ENCODE results near the gene RASGRF1. TPM values are rescaled to one million over a fixed set of nuclear protein-coding genes. Genes with fewer than 3 reads are reported as not detected.

RASGRF1 gene
- total RNA-seq, 4 donors from 2014 or later = 5.4 to 73.4 TPM; not detected in 2

DNA sequence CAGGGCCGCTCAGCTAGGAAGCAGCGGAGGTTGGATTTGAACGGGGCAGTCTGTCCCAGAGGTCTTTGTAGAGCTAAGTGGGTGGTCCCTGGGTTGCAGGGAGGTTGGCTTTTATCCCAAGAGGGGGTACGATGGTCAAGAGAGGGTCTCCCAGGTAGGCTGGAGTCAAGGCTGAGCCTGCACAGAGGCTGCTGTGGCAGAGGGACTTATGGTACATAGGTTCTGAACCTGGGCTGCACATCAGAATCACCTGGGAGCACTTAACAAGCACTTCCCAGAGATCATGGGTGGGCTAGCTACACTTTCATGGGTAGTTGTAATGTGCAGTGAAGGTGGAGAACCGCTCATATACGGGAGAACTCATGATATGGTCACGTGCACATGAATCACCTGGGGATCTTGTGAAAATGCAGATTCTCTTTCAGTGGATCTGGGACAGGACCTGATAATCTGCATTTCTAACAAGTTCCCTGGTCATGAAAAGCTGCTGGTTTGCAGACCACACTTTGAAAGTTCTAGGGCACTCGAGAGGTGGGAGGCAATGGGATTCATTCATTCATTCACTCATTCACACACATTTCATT lies 2.9 kb upstream of the RASGRF1 start:
- Histone ChIP-seq H3K36me3 (no peaks in the 10 kb centered on the region), H3K27ac (no peak overlapping the region), H3K27me3 (peaks cover 0 to 20% of the 10 kb centered on the region in 2 donors), H3K4me1 (peaks cover 0 to 14% (median 0%) of the 10 kb centered on the region in 4 donors), H3K9me3 (no peaks in the 10 kb centered on the region), H3K4me3 (no peak overlapping the region)
- DNase-seq = peak in 1 of 3 donors; percentile 12
- TF ChIP-seq POLR2A (IDR thresholded peaks at IDR 0.05) = no peak
- TF ChIP-seq, protein P1, sequence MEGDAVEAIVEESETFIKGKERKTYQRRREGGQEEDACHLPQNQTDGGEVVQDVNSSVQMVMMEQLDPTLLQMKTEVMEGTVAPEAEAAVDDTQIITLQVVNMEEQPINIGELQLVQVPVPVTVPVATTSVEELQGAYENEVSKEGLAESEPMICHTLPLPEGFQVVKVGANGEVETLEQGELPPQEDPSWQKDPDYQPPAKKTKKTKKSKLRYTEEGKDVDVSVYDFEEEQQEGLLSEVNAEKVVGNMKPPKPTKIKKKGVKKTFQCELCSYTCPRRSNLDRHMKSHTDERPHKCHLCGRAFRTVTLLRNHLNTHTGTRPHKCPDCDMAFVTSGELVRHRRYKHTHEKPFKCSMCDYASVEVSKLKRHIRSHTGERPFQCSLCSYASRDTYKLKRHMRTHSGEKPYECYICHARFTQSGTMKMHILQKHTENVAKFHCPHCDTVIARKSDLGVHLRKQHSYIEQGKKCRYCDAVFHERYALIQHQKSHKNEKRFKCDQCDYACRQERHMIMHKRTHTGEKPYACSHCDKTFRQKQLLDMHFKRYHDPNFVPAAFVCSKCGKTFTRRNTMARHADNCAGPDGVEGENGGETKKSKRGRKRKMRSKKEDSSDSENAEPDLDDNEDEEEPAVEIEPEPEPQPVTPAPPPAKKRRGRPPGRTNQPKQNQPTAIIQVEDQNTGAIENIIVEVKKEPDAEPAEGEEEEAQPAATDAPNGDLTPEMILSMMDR (IDR thresholded peaks at IDR 0.05) = no peak

DNA sequence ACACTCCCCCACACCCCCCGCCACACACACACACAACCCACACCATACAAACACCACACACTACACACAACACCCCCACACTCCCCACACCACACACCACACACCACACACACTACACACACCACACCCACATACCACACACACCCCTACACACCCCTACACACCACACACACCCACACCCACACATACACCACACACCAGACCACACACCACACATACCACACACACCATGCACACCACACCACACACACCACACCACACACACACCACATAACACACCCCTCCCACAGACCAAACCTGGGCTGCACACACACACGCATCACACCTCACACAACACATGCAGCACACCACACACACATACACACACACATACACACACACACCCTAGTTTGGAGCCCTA lies 1.8 kb upstream of the RASGRF1 start:
- Histone ChIP-seq H3K9me3 (no peaks in the 10 kb centered on the region), H3K27me3 (peaks cover 0 to 20% of the 10 kb centered on the region in 2 donors), H3K27ac (no peak overlapping the region), H3K36me3 (no peaks in the 10 kb centered on the region), H3K4me1 (peaks cover 0 to 14% (median 0%) of the 10 kb centered on the region in 4 donors), H3K4me3 (no peak overlapping the region)
- no peak for TF ChIP-seq POLR2A (IDR thresholded peaks at IDR 0.05)
- TF ChIP-seq, protein P1 (IDR thresholded peaks at IDR 0.05) = no peak
- DNase-seq = peak in 1 of 3 donors; percentile 15

DNA sequence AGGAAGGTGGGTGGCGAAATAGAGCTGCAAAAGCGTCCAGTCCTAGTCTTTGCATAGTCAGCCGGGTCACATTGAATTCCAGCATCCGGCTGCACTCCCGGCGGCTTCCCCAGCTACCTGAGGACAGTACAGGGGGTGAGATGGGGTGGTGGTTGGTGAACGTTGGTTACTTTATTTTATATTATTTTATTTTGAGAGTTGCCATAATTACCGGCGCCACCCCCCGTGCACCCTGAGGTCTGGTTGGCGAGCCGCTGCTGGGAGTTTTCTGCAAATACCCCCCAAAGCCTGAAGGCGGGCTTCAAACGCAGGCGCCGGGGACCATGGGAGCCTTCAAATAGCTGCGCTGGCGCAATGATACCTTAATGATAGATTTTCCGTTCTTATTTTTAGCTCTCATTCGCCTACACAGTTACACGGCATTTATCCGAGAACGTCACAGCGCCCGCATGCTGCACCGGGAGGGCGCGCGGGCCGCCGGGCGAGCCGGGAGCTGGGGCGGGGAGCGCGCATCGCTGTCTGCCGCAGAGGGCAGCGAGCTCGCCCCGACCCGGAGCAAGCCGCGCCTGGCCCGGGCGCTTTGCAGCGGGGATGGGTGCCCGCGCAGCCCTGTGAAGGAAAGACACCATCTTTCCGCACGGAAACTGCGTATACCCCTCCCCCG lies 756 bp upstream of the RASGRF1 start:
- no peaks in the 10 kb centered on the region for H3K36me3 ChIP-seq
- H3K4me1 ChIP-seq = peaks cover 0 to 14% (median 0%) of the 10 kb centered on the region in 4 donors
- peak in 2 of 3 donors; percentile 15 to 32 for DNase-seq
- TF ChIP-seq POLR2A (IDR thresholded peaks at IDR 0.05) = no peak
- TF ChIP-seq, protein P1 (IDR thresholded peaks at IDR 0.05) = no peak
- H3K27ac ChIP-seq = no peak overlapping the region
- no peaks in the 10 kb centered on the region for H3K9me3 ChIP-seq
- peak overlapping the region in 1 of 4 donors; percentile 3 for H3K4me3 ChIP-seq
- H3K27me3 ChIP-seq = peaks cover 0 to 20% of the 10 kb centered on the region in 2 donors

DNA sequence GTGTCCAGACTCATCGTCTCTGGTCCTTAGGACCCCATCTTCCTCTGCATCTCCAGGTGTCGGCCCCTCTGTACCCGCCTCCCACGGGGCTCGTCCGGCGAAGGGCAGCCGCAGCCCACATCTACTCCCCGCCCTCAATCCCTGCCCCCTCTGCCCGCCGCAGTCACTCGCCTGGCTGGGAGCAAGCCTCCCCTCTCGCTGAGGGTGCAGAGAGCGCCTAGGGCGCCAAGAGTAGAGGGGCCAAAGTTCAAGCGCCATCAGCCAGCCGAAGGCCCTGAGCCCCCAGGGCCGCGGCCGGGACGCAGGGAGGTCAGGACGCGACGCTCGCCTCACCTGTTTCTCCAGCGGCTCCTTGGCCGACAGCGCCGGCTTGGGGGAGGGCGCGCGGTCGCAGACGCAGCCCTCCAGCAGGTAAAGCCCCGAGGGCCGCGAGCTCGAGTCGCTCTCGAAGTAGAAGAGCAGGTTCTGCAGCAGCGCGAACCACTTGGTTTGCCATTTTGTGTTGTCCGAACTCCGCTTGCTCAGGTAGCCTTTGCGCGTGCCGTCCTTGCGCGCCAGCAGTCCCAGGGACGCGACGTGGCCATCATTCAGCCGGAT lies 592 bp downstream of the RASGRF1 start:
- TF ChIP-seq, protein P1 (IDR thresholded peaks at IDR 0.05) = no peak
- no peak for TF ChIP-seq POLR2A (IDR thresholded peaks at IDR 0.05)
- no peak overlapping the region for H3K4me3 ChIP-seq
- H3K9me3 ChIP-seq = no peaks in the 10 kb centered on the region
- H3K4me1 ChIP-seq = peaks cover 0 to 14% (median 0%) of the 10 kb centered on the region in 4 donors
- no peak overlapping the region for H3K27ac ChIP-seq
- H3K27me3 ChIP-seq = peaks cover 0 to 20% of the 10 kb centered on the region in 2 donors
- no peaks in the 10 kb centered on the region for H3K36me3 ChIP-seq
- peak in 1 of 3 donors; percentile 31 for DNase-seq

DNA sequence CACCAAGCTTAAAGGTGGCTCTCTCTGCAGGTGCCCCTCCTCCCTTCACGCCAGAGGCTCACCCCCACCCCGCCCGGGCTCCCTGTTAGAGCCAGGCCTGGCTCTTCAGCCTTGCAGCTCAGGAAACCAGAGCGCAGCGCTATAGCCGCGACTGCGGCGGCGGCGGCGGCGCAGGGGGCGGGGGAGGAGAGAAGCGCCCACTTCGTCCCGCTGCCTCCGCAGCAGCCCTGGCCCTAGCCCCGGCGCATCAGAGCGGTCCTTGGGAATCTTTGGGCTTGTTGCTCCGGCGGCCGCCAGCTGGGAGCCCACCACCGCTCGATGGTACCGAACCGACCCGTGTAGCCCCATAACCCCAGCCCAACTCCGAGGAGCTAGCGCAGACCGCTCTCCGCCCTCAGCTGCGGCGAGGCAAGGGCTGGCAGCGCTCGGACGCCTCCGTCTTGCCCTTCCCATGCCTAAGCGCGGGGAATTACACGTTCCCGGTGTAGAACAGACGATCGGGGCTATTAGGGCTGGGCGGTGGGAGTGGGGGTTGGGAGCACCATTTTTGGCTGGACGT lies 1.2 kb downstream of the RASGRF1 start:
- Histone ChIP-seq H3K36me3 (no peaks in the 10 kb centered on the region), H3K4me1 (peaks cover 0 to 14% (median 0%) of the 10 kb centered on the region in 4 donors), H3K27ac (no peak overlapping the region), H3K27me3 (peaks cover 0 to 20% of the 10 kb centered on the region in 2 donors), H3K9me3 (no peaks in the 10 kb centered on the region), H3K4me3 (no peak overlapping the region)
- DNase-seq = peak in 1 of 3 donors; percentile 35
- TF ChIP-seq, protein P1 (IDR thresholded peaks at IDR 0.05) = no peak
- no peak for TF ChIP-seq POLR2A (IDR thresholded peaks at IDR 0.05)
